Ovary (tissue), 3 donors: ENCODE measurements around the gene CCL20.

ENCODE experiments used
- EP300 ChIP-seq: sonication (generic); formaldehyde crosslinking; IDR thresholded peaks from one replicate; pipeline ENCODE4 v1.6.1; 2017; ENCODE audit warnings: antibody characterized with exemption
- POLR2A ChIP-seq: fragments of 450-650 bp; IDR thresholded peaks from one replicate; pipeline ENCODE4 v1.6.1; 2017; ENCODE audit warnings: antibody characterized with exemption, mild to moderate bottlenecking, moderate library complexity
- TF ChIP-seq, protein P1 (sequence below), 3 donors: fragments of 450-650 bp in 2 of 3; fragments of 200-600 bp in 1 of 3; IDR thresholded peaks; one replicate each; pipeline versions ENCODE4 v1.5.1 to v1.8.0; 2016 to 2022; ENCODE audit warnings: antibody characterized with exemption in 3 of 3, mild to moderate bottlenecking in 1 of 3
- donor health status: DM: no; HTN: no; CAD: no.

- TF ChIP-seq, protein P1, sequence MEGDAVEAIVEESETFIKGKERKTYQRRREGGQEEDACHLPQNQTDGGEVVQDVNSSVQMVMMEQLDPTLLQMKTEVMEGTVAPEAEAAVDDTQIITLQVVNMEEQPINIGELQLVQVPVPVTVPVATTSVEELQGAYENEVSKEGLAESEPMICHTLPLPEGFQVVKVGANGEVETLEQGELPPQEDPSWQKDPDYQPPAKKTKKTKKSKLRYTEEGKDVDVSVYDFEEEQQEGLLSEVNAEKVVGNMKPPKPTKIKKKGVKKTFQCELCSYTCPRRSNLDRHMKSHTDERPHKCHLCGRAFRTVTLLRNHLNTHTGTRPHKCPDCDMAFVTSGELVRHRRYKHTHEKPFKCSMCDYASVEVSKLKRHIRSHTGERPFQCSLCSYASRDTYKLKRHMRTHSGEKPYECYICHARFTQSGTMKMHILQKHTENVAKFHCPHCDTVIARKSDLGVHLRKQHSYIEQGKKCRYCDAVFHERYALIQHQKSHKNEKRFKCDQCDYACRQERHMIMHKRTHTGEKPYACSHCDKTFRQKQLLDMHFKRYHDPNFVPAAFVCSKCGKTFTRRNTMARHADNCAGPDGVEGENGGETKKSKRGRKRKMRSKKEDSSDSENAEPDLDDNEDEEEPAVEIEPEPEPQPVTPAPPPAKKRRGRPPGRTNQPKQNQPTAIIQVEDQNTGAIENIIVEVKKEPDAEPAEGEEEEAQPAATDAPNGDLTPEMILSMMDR (IDR thresholded peaks at IDR 0.05): no peak
- TF ChIP-seq POLR2A (no peak), EP300 (no peak)
Observed at GRCh38 chr2:227856697-227857096, 43.1 kb downstream of the CCL20 start.
